Uterus (tissue), 2 donors: ENCODE results near the gene PGRMC2.

Experiments used
- CTCF ChIP-seq, 4 experiments: fragments of 200-600 bp in 2 of 4; fragments of 450-650 bp in 2 of 4; sonication (generic) in 2 of 4; IDR thresholded peaks; one replicate each; pipeline ENCODE4 v1.5.1; 2016 to 2019; ENCODE audit warnings: antibody characterized with exemption in 4 of 4, mild to moderate bottlenecking in 2 of 4, moderate library complexity in 1 of 4
- POLR2A ChIP-seq, 2 donors: fragments of 450-650 bp; IDR thresholded peaks; one replicate each; pipeline ENCODE4 v1.6.1; 2016; ENCODE audit warnings: antibody characterized with exemption in 2 of 2, mild to moderate bottlenecking in 1 of 2, moderate library complexity in 1 of 2

DNA sequence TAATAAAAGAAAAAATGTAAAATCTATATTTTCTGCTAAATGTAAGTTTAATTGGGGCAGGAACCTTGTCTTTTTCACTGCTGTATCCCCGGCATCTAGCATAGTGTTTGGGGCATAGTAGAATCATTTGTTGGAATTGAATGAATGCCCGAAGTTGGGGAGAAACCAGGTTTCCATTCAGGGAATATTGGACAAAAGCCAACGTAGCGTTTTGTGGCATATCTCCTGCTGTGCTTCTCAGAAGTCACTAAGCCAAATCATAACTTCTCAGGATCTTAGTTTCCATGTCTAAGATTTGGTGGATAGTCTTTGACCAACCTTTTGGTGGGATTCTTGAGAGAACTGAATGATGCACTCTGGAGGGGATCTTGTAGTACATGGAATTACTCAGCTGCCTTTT, 42.0 kb upstream of the PGRMC2 start:
- TF ChIP-seq CTCF (IDR thresholded peaks at IDR 0.05) (no peak), POLR2A (IDR thresholded peaks at IDR 0.05) (no peak)
